GM10266 (cell line): ENCODE data around the gene PCNA.
A peak's percentile ranks its signal among the peaks of the same experiment; 100 is the strongest.

Source experiments
- DNase-seq: peaks from one replicate; pipeline ENCODE4 v3.0.0; 2012; ENCODE audit errors: extremely low spot score
- CTCF ChIP-seq: IDR thresholded peaks from 2 replicates; pipeline ENCODE4 v1.5.1; 2012; ENCODE audit warnings: mild to moderate bottlenecking, low read depth; ENCODE audit not compliant: control insufficient read depth, insufficient read depth; ENCODE audit errors: missing control alignments

Gene PCNA

GRCh38 chr20:5127204-5127858 lies 7.6 kb upstream of the PCNA start:
- DNase-seq = peak; percentile 60
- TF ChIP-seq CTCF = peak; percentile 4

- TF ChIP-seq CTCF = peak; percentile 82
These were observed 6.9 kb upstream of the PCNA start, which contains the start of gene CDS2 for GRCh38 chr20:5126512-5127203. TSS of gene CDS2 (plus strand) at chr20:5127008. CDS start at chr20:5127093, 85 bp downstream.

GRCh38 chr20:5122873-5123260 lies 3.1 kb upstream of the PCNA start:
- no peak for DNase-seq
- TF ChIP-seq CTCF = no peak

More at GRCh38 chr20:5126512-5127203, 6.9 kb upstream of the PCNA start, which contains the start of gene CDS2:
- DNase-seq = peak; percentile 98

- TF ChIP-seq CTCF = no peak
- no peak for DNase-seq
These were observed 373 bp upstream of the PCNA start for GRCh38 chr20:5120185-5120476.

GRCh38 chr20:5119143-5119434 lies 669 bp downstream of the PCNA start:
- DNase-seq = no peak

GRCh38 chr20:5118220-5119142 lies 1.3 kb downstream of the PCNA start:
- no peak for TF ChIP-seq CTCF
- no peak for DNase-seq

More at GRCh38 chr20:5119143-5119434, 669 bp downstream of the PCNA start:
- TF ChIP-seq CTCF = no peak
